Breast epithelium (tissue), 3 donors: ENCODE data around the gene TINAGL1. TPM values are rescaled to one million over a fixed set of nuclear protein-coding genes. Genes with fewer than 3 reads are reported as not detected.

Experiments
- total RNA-seq, 3 donors: library from RNA; depleted of rRNA; stranded (reverse); fragments of >200 nt; gene quantifications; one replicate each; pipeline ENCODE4 v1.1.0, GENCODE V29; 2016

The TINAGL1 gene
- total RNA-seq, 3 donors from 2014 or later: 85.9 to 187 (median 144) TPM

Other genes with a start within 250 kb of the TINAGL1 start
- 10 to 100 TPM in 2 of 3 donors, 1 to 10 TPM in 1; 7.9 to 15.5 (median 15.0) TPM for gene FABP3, start 203.4 kb upstream of the TINAGL1 start, total RNA-seq
- gene SERINC2, start 163.3 kb upstream of the TINAGL1 start, total RNA-seq: 10 to 100 TPM; 10.4 to 50.6 (median 30.5) TPM
- not detected for gene HCRTR1, start 41.2 kb downstream of the TINAGL1 start, total RNA-seq
- 10 to 100 TPM; 67.8 to 84.9 (median 70.1) TPM for gene PEF1, start 68.4 kb downstream of the TINAGL1 start, total RNA-seq
- 10 to 100 TPM; 55.2 to 79.5 (median 58.7) TPM for gene COL16A1, start 127.5 kb downstream of the TINAGL1 start, total RNA-seq
- gene ADGRB2, start 187.8 kb downstream of the TINAGL1 start, total RNA-seq: 1 to 10 TPM; 1.3 to 4.9 (median 2.9) TPM
- 10 to 100 TPM in 1 of 3 donors, 1 to 10 TPM in 1, under 1 TPM in 1; 0.15 to 11.1 (median 1.1) TPM for gene SPOCD1, start 239.5 kb downstream of the TINAGL1 start, total RNA-seq